Measurements from ENCODE around the gene GAB3.

GRCh38 chrX:154734061-154734781 is 16.7 kb downstream of the GAB3 start:
- TF ChIP-seq POLR2A (IDR thresholded peaks at IDR 0.05; ENCODE audit: low read depth, low read length): no peak
- TF ChIP-seq POLR2AphosphoS5 (IDR thresholded peaks at IDR 0.05; ENCODE audit: low read depth, low read length): no peak

Data from GM12891 (cell line).